Measurements from ENCODE around the gene SLCO4A1. TPM values are rescaled to one million over a fixed set of nuclear protein-coding genes. Genes with fewer than 3 reads are reported as not detected.

SLCO4A1 gene
- total RNA-seq, 1 donor from 2014 or later, result 26.5 TPM

DNA sequence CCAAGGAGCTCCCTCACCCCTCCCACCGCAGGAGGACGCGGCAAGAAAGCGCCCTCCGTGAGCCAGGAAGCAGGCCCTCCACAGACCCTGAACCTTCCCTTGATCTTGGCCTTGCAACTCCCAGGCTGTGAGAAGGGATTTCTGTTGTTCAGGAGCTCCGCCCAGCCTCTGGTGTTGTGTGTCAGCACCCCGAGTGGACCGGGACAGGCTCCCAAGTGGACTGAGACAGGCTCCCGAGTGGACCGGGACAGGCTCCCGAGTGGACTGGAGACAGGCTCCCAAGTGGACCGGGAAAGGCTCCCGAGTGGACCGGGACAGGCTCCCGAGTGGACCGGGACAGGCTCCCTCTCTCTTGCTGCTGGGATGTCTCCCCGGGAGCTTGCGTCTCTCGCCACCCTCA is 57.0 kb downstream of the SLCO4A1 start:
- H3K27ac Mint-ChIP-seq (ENCODE audit: unreplicated experiment), result no peak overlapping the region
- DNase-seq, result no peak
- H3K4me1 Mint-ChIP-seq (ENCODE audit: low read depth, unreplicated experiment), result peaks cover 28% of the 10 kb centered on the region
- H3K27me3 Mint-ChIP-seq (ENCODE audit: unreplicated experiment), result peaks cover 7% of the 10 kb centered on the region
- H3K9me3 Mint-ChIP-seq (ENCODE audit: unreplicated experiment), result peaks cover 4% of the 10 kb centered on the region
- no peak for TF ChIP-seq CTCF (IDR thresholded peaks at IDR 0.05; ENCODE audit: partially characterized antibody, unreplicated experiment)
- no peaks in the 10 kb centered on the region for H3K36me3 Mint-ChIP-seq (ENCODE audit: unreplicated experiment)
- H3K4me3 Mint-ChIP-seq (ENCODE audit: unreplicated experiment), result no peak overlapping the region

GRCh38 chr20:62699741-62700140 is 57.4 kb downstream of the SLCO4A1 start:
- peaks cover 9% of the 10 kb centered on the region for H3K27me3 Mint-ChIP-seq (ENCODE audit: unreplicated experiment)
- peaks cover 5% of the 10 kb centered on the region for H3K9me3 Mint-ChIP-seq (ENCODE audit: unreplicated experiment)
- TF ChIP-seq CTCF (IDR thresholded peaks at IDR 0.05; ENCODE audit: partially characterized antibody, unreplicated experiment), result no peak
- DNase-seq, result no peak
- peak overlapping the region; percentile 50 for H3K27ac Mint-ChIP-seq (ENCODE audit: unreplicated experiment)
- H3K4me1 Mint-ChIP-seq (ENCODE audit: low read depth, unreplicated experiment), result peaks cover 28% of the 10 kb centered on the region
- no peak overlapping the region for H3K4me3 Mint-ChIP-seq (ENCODE audit: unreplicated experiment)
- H3K36me3 Mint-ChIP-seq (ENCODE audit: unreplicated experiment), result no peaks in the 10 kb centered on the region

- peak overlapping the region; percentile 50 for H3K27ac Mint-ChIP-seq (ENCODE audit: unreplicated experiment)
- H3K4me3 Mint-ChIP-seq (ENCODE audit: unreplicated experiment), result no peak overlapping the region
- TF ChIP-seq CTCF (IDR thresholded peaks at IDR 0.05; ENCODE audit: partially characterized antibody, unreplicated experiment), result no peak
- peaks cover 5% of the 10 kb centered on the region for H3K9me3 Mint-ChIP-seq (ENCODE audit: unreplicated experiment)
- DNase-seq, result no peak
- no peaks in the 10 kb centered on the region for H3K36me3 Mint-ChIP-seq (ENCODE audit: unreplicated experiment)
- peaks cover 10% of the 10 kb centered on the region for H3K27me3 Mint-ChIP-seq (ENCODE audit: unreplicated experiment)
- H3K4me1 Mint-ChIP-seq (ENCODE audit: low read depth, unreplicated experiment), result peaks cover 28% of the 10 kb centered on the region
Measured at GRCh38 chr20:62700261-62700930, 58.1 kb downstream of the SLCO4A1 start.

DNA sequence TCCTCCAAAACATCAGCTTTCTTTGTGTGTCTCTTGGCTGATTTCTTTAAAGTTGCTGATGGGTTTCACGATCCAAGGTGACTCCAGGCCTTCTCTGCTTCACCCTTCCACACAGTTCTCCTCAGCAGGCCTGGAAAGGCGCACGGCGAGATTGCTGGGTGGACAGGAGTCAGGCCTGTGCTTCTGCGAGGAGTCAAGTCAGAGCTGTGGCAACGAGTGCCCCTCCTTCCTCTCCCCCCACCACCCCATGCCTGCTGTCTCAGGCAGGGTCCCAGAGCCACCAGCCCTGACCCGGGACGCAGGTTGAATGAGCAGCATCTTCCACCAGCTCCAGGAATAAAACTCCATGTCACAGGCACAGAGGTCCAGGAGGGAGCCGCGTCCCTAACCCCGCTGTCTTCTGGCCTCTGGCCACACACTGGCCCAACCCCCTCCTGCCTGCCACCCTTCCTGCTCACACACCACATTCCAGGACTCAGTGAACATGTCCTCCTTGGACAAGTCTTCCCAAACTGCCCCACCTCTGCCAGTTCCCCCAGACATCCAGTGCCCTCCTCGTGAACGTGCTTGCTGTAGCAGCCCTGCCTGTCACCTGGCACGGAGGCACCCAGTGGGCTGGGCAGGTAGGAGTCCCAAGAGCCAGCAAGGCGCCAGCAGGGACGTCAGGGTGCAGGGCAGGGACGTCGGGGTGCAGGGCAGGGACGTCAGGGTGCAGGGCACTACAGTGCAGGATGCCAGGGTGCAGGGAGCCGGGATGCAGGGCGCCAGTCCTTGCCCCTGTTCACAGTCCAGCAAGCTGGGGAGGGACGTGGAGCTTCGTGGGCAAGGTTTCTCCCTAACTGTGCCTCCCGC is 59.1 kb downstream of the SLCO4A1 start:
- no peak overlapping the region for H3K27ac Mint-ChIP-seq (ENCODE audit: unreplicated experiment)
- H3K9me3 Mint-ChIP-seq (ENCODE audit: unreplicated experiment), result peaks cover 5% of the 10 kb centered on the region

More for the DNA sequence above, 59.1 kb downstream of the SLCO4A1 start:
- TF ChIP-seq CTCF (IDR thresholded peaks at IDR 0.05; ENCODE audit: partially characterized antibody, unreplicated experiment), result no peak
- Mint-ChIP-seq H3K27me3 (ENCODE audit: unreplicated experiment) (peaks cover 11% of the 10 kb centered on the region), H3K4me3 (ENCODE audit: unreplicated experiment) (peak overlapping the region; percentile 42), H3K36me3 (ENCODE audit: unreplicated experiment) (no peaks in the 10 kb centered on the region), H3K4me1 (ENCODE audit: low read depth, unreplicated experiment) (peaks cover 32% of the 10 kb centered on the region)
- no peak for DNase-seq

All from glutamatergic neuron (in vitro differentiated cells).